OCI-LY1 (cell line): Measurements from ENCODE around the gene ZFHX3.

Experiments used
- H2AFZ ChIP-seq: fragments of 200-600 bp; sonication (generic), shearing (Covaris generic); 2 replicates; pipeline ENCODE4 v1.6.0; 2014; ENCODE audit warnings: antibody characterized with exemption, mild to moderate bottlenecking, low read length
- H3F3A ChIP-seq: fragments of 200-600 bp; sonication (generic), shearing (Covaris generic); 2 replicates; pipeline ENCODE4 v1.6.0; 2014; ENCODE audit warnings: mild to moderate bottlenecking, antibody characterized with exemption, low read length, moderate library complexity; ENCODE audit not compliant: insufficient read depth
- H3K27ac ChIP-seq: fragments of 200-600 bp; sonication (generic); 2 replicates; pipeline ENCODE4 v1.5.1; 2014; ENCODE audit warnings: low read length, mixed run types, mild to moderate bottlenecking, low read depth; ENCODE audit not compliant: poor library complexity, severe bottlenecking
- H3K27me3 ChIP-seq: fragments of 200-600 bp; sonication (generic); 2 replicates; pipeline ENCODE4 v1.6.0; 2014; ENCODE audit warnings: antibody characterized with exemption, mild to moderate bottlenecking, low read length, moderate library complexity; ENCODE audit not compliant: insufficient read depth
- H3K36me3 ChIP-seq: fragments of 200-600 bp; sonication (generic); 2 replicates; pipeline ENCODE4 v1.6.1; 2014; ENCODE audit warnings: mild to moderate bottlenecking, antibody characterized with exemption, low read length, moderate library complexity, mixed read lengths; ENCODE audit not compliant: insufficient read depth
- H3K4me1 ChIP-seq: fragments of 200-600 bp; sonication (generic); 2 replicates; pipeline ENCODE4 v1.5.1; 2014; ENCODE audit warnings: mild to moderate bottlenecking, low read length, moderate library complexity; ENCODE audit not compliant: insufficient read depth, severe bottlenecking
- H3K4me2 ChIP-seq: fragments of 200-600 bp; sonication (generic), shearing (Covaris generic); 2 replicates; pipeline ENCODE4 v1.6.1; 2014; ENCODE audit warnings: low read length
- H3K4me3 ChIP-seq: fragments of 200-600 bp; sonication (generic); 2 replicates; pipeline ENCODE4 v1.5.1; 2014; ENCODE audit warnings: low read length, low read depth, mild to moderate bottlenecking, mixed read lengths; ENCODE audit not compliant: poor library complexity, severe bottlenecking
- H3K79me2 ChIP-seq: fragments of 200-600 bp; shearing (Covaris generic); 2 replicates; pipeline ENCODE4 v1.6.1; 2016; ENCODE audit warnings: mixed run types, low read length, mixed read lengths; ENCODE audit not compliant: insufficient read depth
- H3K9ac ChIP-seq: fragments of 200-600 bp; sonication (generic), shearing (Covaris generic); 2 replicates; pipeline ENCODE4 v1.6.1; 2014; ENCODE audit warnings: mild to moderate bottlenecking, low read length, mixed read lengths
- H3K9me2 ChIP-seq: fragments of 200-600 bp; sonication (generic), shearing (Covaris generic); 2 replicates; pipeline ENCODE4 v1.6.1; 2014; ENCODE audit warnings: low read depth, mild to moderate bottlenecking, low read length, mixed read lengths
- H3K9me3 ChIP-seq: fragments of 200-600 bp; shearing (Covaris generic); 2 replicates; pipeline ENCODE4 v1.6.1; 2014; ENCODE audit warnings: low read length, mixed read lengths
- H4K20me1 ChIP-seq: fragments of 200-600 bp; sonication (generic), shearing (Covaris generic); 2 replicates; pipeline ENCODE4 v1.6.0; 2016; ENCODE audit warnings: mild to moderate bottlenecking, low read length; ENCODE audit not compliant: insufficient read depth
- CTCF ChIP-seq: fragments of 200-600 bp; sonication (generic), shearing (Covaris generic); IDR thresholded peaks from 2 replicates; pipeline ENCODE4 v1.5.1; 2017; ENCODE audit warnings: mild to moderate bottlenecking, antibody characterized with exemption, low read length, moderate library complexity, mixed read lengths
- EZH2 ChIP-seq: fragments of 200-600 bp; sonication (generic), shearing (Covaris generic); IDR thresholded peaks from 2 replicates; pipeline ENCODE4 v1.8.0; 2017; ENCODE audit warnings: borderline replicate concordance, mixed run types, mild to moderate bottlenecking, antibody characterized with exemption, low read length, moderate library complexity, mixed read lengths

Gene ZFHX3

GRCh38 chr16:72856797-72857196, 191.1 kb downstream of the ZFHX3 start:
- Histone ChIP-seq H3K36me3 (no peaks in the 10 kb centered on the region), H3K9ac (no peak overlapping the region), H4K20me1 (no peaks in the 10 kb centered on the region), H2AFZ (no peak overlapping the region), H3K4me2 (no peak overlapping the region), H3K4me3 (no peak overlapping the region), H3K4me1 (no peaks in the 10 kb centered on the region), H3K27ac (no peak overlapping the region), H3K9me2 (no peaks in the 10 kb centered on the region), H3K79me2 (no peaks in the 10 kb centered on the region), H3K9me3 (no peaks in the 10 kb centered on the region), H3K27me3 (no peaks in the 10 kb centered on the region), H3F3A (no peaks in the 10 kb centered on the region)
- TF ChIP-seq CTCF (peak; percentile 55), EZH2 (no peak)

- no peaks in the 10 kb centered on the region for H3K79me2 ChIP-seq
- H3K27me3 ChIP-seq = no peaks in the 10 kb centered on the region
- no peaks in the 10 kb centered on the region for H3K9me3 ChIP-seq
- H3K4me2 ChIP-seq = no peak overlapping the region
- no peaks in the 10 kb centered on the region for H3K9me2 ChIP-seq
- no peak overlapping the region for H3K9ac ChIP-seq
- H3F3A ChIP-seq = no peaks in the 10 kb centered on the region
- no peak overlapping the region for H3K4me3 ChIP-seq
- H3K36me3 ChIP-seq = no peaks in the 10 kb centered on the region
- TF ChIP-seq CTCF (no peak), EZH2 (no peak)
- no peaks in the 10 kb centered on the region for H3K4me1 ChIP-seq
- no peaks in the 10 kb centered on the region for H4K20me1 ChIP-seq
- H3K27ac ChIP-seq = no peak overlapping the region
- no peak overlapping the region for H2AFZ ChIP-seq
Measured at GRCh38 chr16:72854267-72854959, 193.5 kb downstream of the ZFHX3 start.

DNA sequence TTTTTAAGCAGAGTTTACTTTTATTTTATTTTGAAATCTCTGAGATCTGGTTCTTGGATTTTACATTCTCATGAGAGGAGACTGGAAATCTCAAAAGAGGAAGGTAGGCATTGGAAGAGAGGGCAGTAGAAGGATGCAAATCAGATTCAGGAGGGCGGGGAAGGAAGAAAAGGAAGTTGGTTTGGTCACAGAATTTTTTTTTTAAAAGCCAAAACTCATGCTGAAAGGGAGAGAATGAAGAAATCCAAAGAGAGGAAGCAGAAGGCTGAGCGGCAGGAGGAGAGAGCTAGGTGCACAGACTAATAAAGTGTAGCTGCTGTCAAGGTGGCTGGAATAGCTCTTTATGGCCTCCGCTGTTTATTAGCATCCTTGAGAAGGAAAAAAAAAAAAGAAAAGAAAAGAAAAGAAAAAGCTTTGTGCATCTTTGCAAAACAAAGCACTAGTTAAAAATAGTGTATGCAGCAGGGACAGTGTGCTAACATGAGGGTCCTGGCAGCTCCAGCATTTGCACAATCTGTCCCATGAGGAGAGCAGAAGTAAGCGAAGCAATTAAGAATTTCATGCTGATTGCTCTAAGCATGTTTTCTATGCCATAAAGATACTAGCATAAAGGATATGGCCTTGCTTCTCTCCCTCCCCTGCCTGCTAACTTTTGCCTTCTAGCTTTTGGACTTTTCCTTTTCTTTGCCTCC, 194.2 kb downstream of the ZFHX3 start:
- Histone ChIP-seq H3K4me1 (no peaks in the 10 kb centered on the region), H3K27ac (no peak overlapping the region), H3K9me2 (no peaks in the 10 kb centered on the region), H3F3A (no peaks in the 10 kb centered on the region), H3K9me3 (no peaks in the 10 kb centered on the region), H3K4me3 (no peak overlapping the region), H3K9ac (no peak overlapping the region), H2AFZ (no peak overlapping the region), H3K79me2 (no peaks in the 10 kb centered on the region), H3K27me3 (no peaks in the 10 kb centered on the region), H3K36me3 (no peaks in the 10 kb centered on the region), H3K4me2 (no peak overlapping the region), H4K20me1 (no peaks in the 10 kb centered on the region)
- TF ChIP-seq EZH2 (no peak), CTCF (no peak)
